GM21723 (cell line): Measurements from ENCODE around the gene DAB2IP.

Experiments
- ATAC-seq: cut with Tn5 transposase; IDR thresholded peaks from one replicate; pipeline ENCODE4 v1.9.1; 2021; ENCODE audit warnings: mild to moderate bottlenecking, moderate library complexity; ENCODE audit not compliant: unreplicated experiment

The DAB2IP gene

GRCh38 chr9:121827251-121827967, 176.0 kb downstream of the DAB2IP start:
- no peak for ATAC-seq

- ATAC-seq, result no peak
Observed at GRCh38 chr9:121830441-121831140, 179.2 kb downstream of the DAB2IP start.

GRCh38 chr9:121831869-121832268, 180.4 kb downstream of the DAB2IP start:
- no peak for ATAC-seq

GRCh38 chr9:121833061-121833460, 181.6 kb downstream of the DAB2IP start:
- ATAC-seq, result no peak
